Spleen (tissue), 11 donors: ENCODE measurements around the gene PPT2. TPM values are rescaled to one million over a fixed set of nuclear protein-coding genes. Genes with fewer than 3 reads are reported as not detected.

ENCODE experiments used
- DNase-seq: peaks from one replicate; pipeline ENCODE4 v3.0.0-alpha.2; 2020
- H3K27ac ChIP-seq, 8 donors: fragments of 200-600 bp; sonication (generic) in 7 of 8; 1 replicate in 4 of 8; 2 replicates in 4 of 8; pipeline versions ENCODE4 v1.5.0 to v1.8.0; 2016 to 2021; ENCODE audit warnings: inconsistent platforms in 4 of 8, mild to moderate bottlenecking in 4 of 8, moderate library complexity in 1 of 8
- H3K27me3 ChIP-seq, 7 donors: fragments of 200-600 bp; sonication (generic) in 6 of 7; replicated peaks in 1 of 7; 1 replicate in 4 of 7; 2 replicates in 3 of 7; pipeline versions ENCODE4 v1.5.0 to v1.8.0; 2016 to 2021; ENCODE audit warnings: inconsistent platforms in 3 of 7, mild to moderate bottlenecking in 1 of 7
- H3K36me3 ChIP-seq, 6 donors: fragments of 200-600 bp; sonication (generic) in 5 of 6; 1 replicate in 4 of 6; 2 replicates in 2 of 6; pipeline versions ENCODE4 v1.5.0 to v1.8.0; 2016 to 2021; ENCODE audit warnings: inconsistent platforms in 2 of 6
- H3K4me1 ChIP-seq, 6 donors: fragments of 200-600 bp; sonication (generic) in 5 of 6; 1 replicate in 3 of 6; 2 replicates in 3 of 6; pipeline versions ENCODE4 v1.5.0 to v1.8.0; 2016 to 2021; ENCODE audit warnings: inconsistent platforms in 3 of 6
- H3K4me3 ChIP-seq, 8 donors: fragments of 200-600 bp; sonication (generic) in 7 of 8; 1 replicate in 4 of 8; 2 replicates in 4 of 8; pipeline versions ENCODE4 v1.5.0 to v1.8.0; 2016 to 2021; ENCODE audit warnings: inconsistent platforms in 4 of 8, mild to moderate bottlenecking in 4 of 8, moderate library complexity in 2 of 8
- H3K9me3 ChIP-seq, 8 donors: fragments of 200-600 bp; sonication (generic) in 7 of 8; 1 replicate in 4 of 8; 2 replicates in 4 of 8; pipeline versions ENCODE4 v1.5.0 to v1.8.0; 2016 to 2021; ENCODE audit warnings: inconsistent platforms in 4 of 8
- POLR2A ChIP-seq, 3 donors: fragments of 450-650 bp; IDR thresholded peaks; one replicate each; pipeline ENCODE4 v1.5.1; 2017; ENCODE audit warnings: antibody characterized with exemption in 3 of 3, mild to moderate bottlenecking in 1 of 3
- POLR2AphosphoS5 ChIP-seq, 3 donors: sonication (generic); formaldehyde crosslinking; IDR thresholded peaks; one replicate each; pipeline ENCODE4 v1.5.1; 2017; ENCODE audit warnings: antibody characterized with exemption in 3 of 3
- WGBS, 5 donors: extraction: QIAGEN DNeasy Blood & Tissue Kit in 3 of 5; methylation state at CpG; one replicate each; pipeline versions ENCODE4 v1.1.5 to v1.1.7; 2013 to 2018; 5-methylcytosine and 5-hydroxymethylcytosine counted together
- intact Hi-C: fragments of 100-400 bp; cut with DNase I; formaldehyde crosslinking; loops from one replicate; pipeline ENCODE4 v1.15.0; 2023; ENCODE audit warnings: low total_unique reads
- polyA plus RNA-seq, 3 donors: library from polyadenylated mRNA; stranded (reverse); fragments of 200-250 nt; gene quantifications; one replicate each; pipeline ENCODE4 v1.2.1, GENCODE V29; 2013
- total RNA-seq, 7 donors: library from RNA; depleted of rRNA in 3 of 7; stranded (reverse); fragments of >200 nt in 3 of 7; fragmentation: NEBNext Ultra II Directional in 4 of 7; extraction: Animal tissue kit (Norgen Biotek cat#: 25700) in 4 of 7; gene quantifications; one replicate each; pipeline versions ENCODE4 v1.1.0 to v1.2.1, GENCODE V29; 2016 to 2021
- TF ChIP-seq, protein P1 (sequence below), 11 experiments: fragments of 200-600 bp in 7 of 11; fragments of 450-650 bp in 4 of 11; sonication (generic) in 4 of 11; IDR thresholded peaks in 8 of 11; conservative IDR thresholded peaks in 3 of 11; 1 replicate in 7 of 11; 2 replicates in 4 of 11; pipeline versions ENCODE4 v1.4.0 to v1.8.0; 2016 to 2021; ENCODE audit warnings: antibody characterized with exemption in 11 of 11, inconsistent platforms in 4 of 11, mild to moderate bottlenecking in 1 of 11
- donor health status: healthy with polysubstance abuse.
- donor health status: DM: no; HTN: no; CAD: no; lungs with moderate emphysema.
- donor health status: DM: no; HTN: no; CAD: no.
- donor health status: Bipolar disorder and iron deficiency.
- donor health status: healthy.
- donor health status: DM: no; HTN: no; CAD: no.
- donor health status: DM: yes; HTN: yes; CAD: no.

PPT2 gene
- total and polyA plus RNA-seq, 10 donors, result 2.3 to 26.7 (median 16.8) TPM

DNA sequence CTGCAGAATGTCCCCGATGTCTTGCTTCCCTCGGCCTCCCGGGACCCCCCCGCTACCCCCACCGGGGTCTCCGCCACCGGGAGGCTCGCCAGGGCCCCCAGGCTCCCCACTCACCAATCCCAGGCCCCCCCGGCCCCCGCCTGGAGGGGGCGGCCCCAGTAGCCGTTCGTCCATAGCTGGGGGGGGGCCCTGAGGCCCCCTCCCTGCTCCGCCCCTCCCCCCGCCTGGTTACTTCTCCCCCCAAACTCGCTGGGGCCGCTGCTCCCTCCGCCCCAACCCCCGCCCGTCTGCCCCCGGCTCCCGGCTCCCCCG is 35.8 kb downstream of the PPT2 start:
- Histone ChIP-seq H3K4me3 (peak overlapping the region; percentile 61 to 89 (median 73)), H3K9me3 (no peaks in the 10 kb centered on the region), H3K27me3 (no peaks in the 10 kb centered on the region), H3K36me3 (peaks cover 0 to 38% (median 21%) of the 10 kb centered on the region in 6 donors), H3K4me1 (peaks cover 57 to 94% (median 80%) of the 10 kb centered on the region in 6 donors), H3K27ac (peak overlapping the region; percentile 91 to 100 (median 98))
- DNase-seq, result peak; percentile 91
- intact Hi-C loops, result loop anchor here (10.0 kb wide), 1 partner anchor 65 kb away; the partner anchor contains the start of gene ATF6B
- TF ChIP-seq POLR2A (IDR thresholded peaks at IDR 0.05) (no peak), POLR2AphosphoS5 (IDR thresholded peaks at IDR 0.05) (no peak)
- TF ChIP-seq, protein P1, sequence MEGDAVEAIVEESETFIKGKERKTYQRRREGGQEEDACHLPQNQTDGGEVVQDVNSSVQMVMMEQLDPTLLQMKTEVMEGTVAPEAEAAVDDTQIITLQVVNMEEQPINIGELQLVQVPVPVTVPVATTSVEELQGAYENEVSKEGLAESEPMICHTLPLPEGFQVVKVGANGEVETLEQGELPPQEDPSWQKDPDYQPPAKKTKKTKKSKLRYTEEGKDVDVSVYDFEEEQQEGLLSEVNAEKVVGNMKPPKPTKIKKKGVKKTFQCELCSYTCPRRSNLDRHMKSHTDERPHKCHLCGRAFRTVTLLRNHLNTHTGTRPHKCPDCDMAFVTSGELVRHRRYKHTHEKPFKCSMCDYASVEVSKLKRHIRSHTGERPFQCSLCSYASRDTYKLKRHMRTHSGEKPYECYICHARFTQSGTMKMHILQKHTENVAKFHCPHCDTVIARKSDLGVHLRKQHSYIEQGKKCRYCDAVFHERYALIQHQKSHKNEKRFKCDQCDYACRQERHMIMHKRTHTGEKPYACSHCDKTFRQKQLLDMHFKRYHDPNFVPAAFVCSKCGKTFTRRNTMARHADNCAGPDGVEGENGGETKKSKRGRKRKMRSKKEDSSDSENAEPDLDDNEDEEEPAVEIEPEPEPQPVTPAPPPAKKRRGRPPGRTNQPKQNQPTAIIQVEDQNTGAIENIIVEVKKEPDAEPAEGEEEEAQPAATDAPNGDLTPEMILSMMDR (IDR thresholded peaks at IDR 0.05 in 8 of 11, conservative IDR thresholded peaks at IDR 0.05 in 3 of 11), result no peak
- WGBS, 5 donors, result 0 to 18% (median 11%) methylated on average over 5 to 23 of the region's 23 CpGs

DNA sequence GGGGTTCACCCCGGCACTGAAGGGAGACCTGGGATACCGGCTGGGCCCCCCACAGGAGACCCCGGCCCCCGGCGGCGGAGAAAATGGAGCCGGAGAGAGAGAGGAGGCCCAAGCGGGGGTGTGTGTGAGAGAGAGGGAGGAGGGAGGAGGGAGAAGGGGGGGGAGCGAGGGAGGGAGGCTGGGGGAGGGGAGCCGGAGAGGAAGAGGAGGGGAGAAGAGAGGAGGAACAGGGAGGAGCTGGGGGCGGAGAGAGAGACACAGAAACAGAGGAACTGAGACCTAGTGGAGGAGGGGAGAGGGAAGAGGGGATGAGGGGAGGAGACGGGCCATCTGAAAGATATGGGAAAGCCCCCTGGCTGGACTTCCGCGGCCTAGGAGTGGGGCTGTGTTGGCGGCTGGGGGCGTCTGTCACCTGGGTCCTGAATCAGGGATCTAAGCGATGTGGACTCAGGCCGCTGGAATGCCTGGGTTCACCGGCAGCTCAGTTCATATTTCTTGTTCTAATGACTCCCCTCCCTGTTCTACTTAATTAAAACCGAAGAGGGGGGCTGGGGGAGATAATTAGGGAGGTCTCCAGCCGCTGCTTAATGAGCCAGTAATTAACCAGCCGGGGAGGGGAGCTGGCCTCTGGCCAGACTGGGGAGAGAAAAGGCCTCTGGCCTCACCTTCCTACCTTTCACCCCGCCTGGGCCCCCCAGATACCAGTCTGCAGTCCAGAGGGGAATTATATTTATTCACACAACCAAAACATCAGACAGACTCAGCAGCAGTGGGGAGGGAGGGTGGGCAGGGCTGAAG is 36.3 kb downstream of the PPT2 start, which contains the start of gene PBX2:
TSS of gene PBX2 (minus strand) at position 149 of the 798 bp plus-strand sequence. CDS start 287 bp downstream, outside the sequence.
- Histone ChIP-seq H3K27me3 (no peaks in the 10 kb centered on the region), H3K27ac (peak within 1 kb of the TSS; percentile 91 to 100 (median 98)), H3K4me1 (peaks cover 62 to 94% (median 83%) of the 10 kb centered on the region in 6 donors), H3K9me3 (no peaks in the 10 kb centered on the region), H3K36me3 (peaks cover 0 to 37% (median 21%) of the 10 kb centered on the region in 6 donors), H3K4me3 (peak within 1 kb of the TSS; percentile 61 to 89 (median 73))
- peak; percentile 96 for DNase-seq
- 0 to 5% (median 2%) methylated on average over 19 to 23 of the region's 23 CpGs for WGBS, 5 donors
- intact Hi-C loops, result loop anchor here (10.0 kb wide), 1 partner anchor 65 kb away; the partner anchor contains the start of gene ATF6B
- TF ChIP-seq, protein P1 (IDR thresholded peaks at IDR 0.05 in 8 of 11, conservative IDR thresholded peaks at IDR 0.05 in 3 of 11), result peak in 1 of 11 experiments; percentile 13
- TF ChIP-seq POLR2A (IDR thresholded peaks at IDR 0.05) (peak in 1 of 3 donors; percentile 58), POLR2AphosphoS5 (IDR thresholded peaks at IDR 0.05) (peak; percentile 72 to 92 (median 84))

DNA sequence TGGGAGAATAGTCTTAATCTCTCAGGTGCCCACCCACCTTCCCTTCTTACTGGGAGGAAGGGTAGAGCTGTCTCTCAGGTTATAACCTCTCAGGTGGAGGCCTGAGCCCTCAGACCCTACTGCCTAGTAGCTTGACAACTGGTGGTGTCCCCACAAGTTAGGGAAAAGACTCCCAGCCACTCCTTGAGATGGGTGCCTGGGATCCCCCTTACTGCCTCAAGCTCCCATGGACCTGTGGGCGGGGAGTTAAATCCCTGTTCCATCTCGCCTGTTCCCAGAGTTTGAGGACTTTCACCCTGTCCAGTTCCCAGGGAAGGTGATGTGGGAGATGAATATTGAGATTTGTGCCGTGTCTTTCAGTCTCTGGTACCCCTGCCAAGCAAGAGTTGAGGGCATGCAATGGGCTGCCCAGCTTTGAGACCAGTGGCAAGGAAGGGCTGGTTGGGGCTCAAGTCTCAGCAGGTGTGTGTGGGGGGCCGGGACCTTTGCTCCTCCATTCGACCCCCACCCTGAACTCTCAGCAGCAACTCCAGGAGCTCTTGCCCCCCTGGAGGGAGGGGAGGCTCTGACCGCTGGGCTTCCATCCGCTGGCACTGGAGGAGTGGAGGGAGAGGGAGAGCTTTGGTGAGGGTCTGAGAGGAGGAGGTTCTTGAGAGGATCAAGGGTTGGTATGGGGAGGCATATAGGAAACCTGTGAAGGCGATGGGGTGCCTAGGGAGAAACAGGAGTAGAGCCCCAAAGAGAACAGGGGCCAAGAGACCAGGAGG is 37.2 kb downstream of the PPT2 start:
- DNase-seq, result no peak
- WGBS, 5 donors, result 60 to 76% (median 65%) methylated on average over 8 of the region's 8 CpGs
- peak overlapping the region; percentile 61 to 89 (median 73) for H3K4me3 ChIP-seq
- H3K36me3 ChIP-seq, result peaks cover 0 to 32% (median 20%) of the 10 kb centered on the region in 6 donors
- H3K27me3 ChIP-seq, result no peaks in the 10 kb centered on the region
- H3K4me1 ChIP-seq, result peaks cover 62 to 88% (median 83%) of the 10 kb centered on the region in 6 donors
- peak overlapping the region; percentile 85 to 100 (median 98) for H3K27ac ChIP-seq
- H3K9me3 ChIP-seq, result no peaks in the 10 kb centered on the region
- intact Hi-C loops, result loop anchor here (10.0 kb wide), 1 partner anchor 66 kb away; the partner anchor contains the start of gene ATF6B
- TF ChIP-seq POLR2AphosphoS5 (IDR thresholded peaks at IDR 0.05) (no peak), POLR2A (IDR thresholded peaks at IDR 0.05) (no peak)
- TF ChIP-seq, protein P1 (IDR thresholded peaks at IDR 0.05 in 8 of 11, conservative IDR thresholded peaks at IDR 0.05 in 3 of 11), result no peak
